GM18867 (cell line): ENCODE data around the gene SHISA3.
"Not testable (repeated sequence)": the region's sequence is repeated elsewhere in the genome, so short reads cannot be mapped to it uniquely, and the experiment has no call there.

ENCODE experiments used
- ATAC-seq: cut with Tn5 transposase; IDR thresholded peaks from one replicate; pipeline ENCODE4 v1.9.1; 2021; ENCODE audit warnings: mild to moderate bottlenecking, moderate library complexity; ENCODE audit not compliant: unreplicated experiment

The SHISA3 gene

GRCh38 chr4:42396752-42397634, at the start of gene SHISA3:
SHISA3 (plus strand) TSS chr4:42397488; CDS start chr4:42398057, 569 bp downstream.
- ATAC-seq = peak; percentile 58

DNA sequence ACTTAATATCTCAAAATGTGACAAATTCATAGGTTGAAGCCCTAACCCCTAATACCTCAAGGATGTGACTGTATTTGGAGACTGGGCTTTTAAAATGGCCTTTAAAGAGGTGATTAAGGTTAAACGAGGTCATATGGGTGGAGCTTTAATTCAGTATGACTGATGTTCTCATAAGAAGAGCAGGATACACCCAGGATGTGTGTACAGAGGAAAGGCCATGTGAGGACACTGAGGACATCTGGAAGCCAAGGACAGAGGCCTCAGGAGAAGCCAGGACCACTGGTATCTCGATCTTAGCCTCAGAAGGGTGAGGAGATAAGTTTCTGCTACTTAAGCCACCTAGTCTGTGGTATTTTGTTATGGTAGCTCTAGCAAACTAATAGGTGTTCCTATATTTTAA, 49.0 kb upstream of the SHISA3 start:
- ATAC-seq = no peak

DNA sequence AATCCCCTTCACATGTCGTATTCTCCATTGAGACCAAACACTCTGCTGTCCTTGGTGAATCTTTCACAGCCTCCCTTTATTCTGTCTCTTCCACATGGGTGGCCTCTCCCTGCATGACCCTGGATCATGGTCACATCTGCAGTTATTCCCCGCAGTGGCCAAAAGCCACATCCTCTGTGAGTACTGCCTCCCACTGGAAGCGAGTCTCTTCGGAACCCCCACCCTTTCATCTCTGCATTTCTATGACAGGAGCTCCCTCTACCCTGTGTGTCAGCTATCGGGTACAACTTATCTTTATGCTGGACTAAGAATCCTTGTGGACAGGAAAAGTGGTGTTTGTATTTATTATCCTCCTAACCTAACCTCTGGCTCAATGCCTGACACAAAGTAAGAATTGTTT, 48.6 kb upstream of the SHISA3 start:
- ATAC-seq = no peak

- no peak for ATAC-seq
These were observed 46.6 kb upstream of the SHISA3 start for GRCh38 chr4:42350611-42351182.

DNA sequence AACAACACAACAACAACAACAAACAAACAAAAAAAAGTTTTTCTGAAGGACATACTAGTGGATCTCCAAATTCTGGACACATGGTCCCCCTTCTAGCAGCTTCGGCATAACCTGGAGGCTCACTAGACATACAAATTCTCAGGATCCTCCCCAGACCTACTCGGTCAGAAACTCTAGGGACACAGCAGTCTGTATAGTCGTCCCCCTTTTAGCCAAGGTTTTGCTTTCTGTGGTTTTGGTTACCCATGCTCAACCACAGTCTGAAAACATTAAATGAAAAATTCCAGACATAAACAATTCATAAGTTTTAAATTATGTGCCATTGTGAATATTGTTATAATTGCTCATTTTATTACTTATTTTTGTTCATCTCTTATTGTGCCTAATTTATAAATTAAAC, 45.2 kb upstream of the SHISA3 start:
- ATAC-seq = no peak

- ATAC-seq = peak; percentile 51
These were observed 40.0 kb upstream of the SHISA3 start for GRCh38 chr4:42357325-42357724.

- no peak for ATAC-seq
These were observed 37.6 kb upstream of the SHISA3 start for GRCh38 chr4:42359711-42360110.

DNA sequence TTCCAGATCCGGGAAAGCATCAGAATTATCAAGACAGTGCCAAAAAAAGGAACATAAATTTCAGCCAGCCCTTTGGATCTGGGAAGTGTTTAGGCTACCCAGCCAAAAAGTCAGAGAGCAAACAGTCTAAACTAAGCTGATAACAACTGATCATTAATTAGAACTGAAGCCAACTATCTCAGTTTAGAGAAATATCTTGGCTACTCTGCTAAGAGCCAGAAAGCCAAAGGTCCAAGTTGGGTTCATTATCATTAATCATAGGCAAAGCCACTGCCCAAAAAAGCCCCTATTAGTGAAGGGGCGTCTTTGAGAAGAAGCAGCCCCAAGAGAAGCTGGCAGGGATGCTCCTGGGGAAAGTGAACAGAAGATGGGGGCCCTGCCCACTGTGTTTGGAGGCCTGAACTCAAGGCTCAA, 37.0 kb upstream of the SHISA3 start:
- no peak for ATAC-seq

DNA sequence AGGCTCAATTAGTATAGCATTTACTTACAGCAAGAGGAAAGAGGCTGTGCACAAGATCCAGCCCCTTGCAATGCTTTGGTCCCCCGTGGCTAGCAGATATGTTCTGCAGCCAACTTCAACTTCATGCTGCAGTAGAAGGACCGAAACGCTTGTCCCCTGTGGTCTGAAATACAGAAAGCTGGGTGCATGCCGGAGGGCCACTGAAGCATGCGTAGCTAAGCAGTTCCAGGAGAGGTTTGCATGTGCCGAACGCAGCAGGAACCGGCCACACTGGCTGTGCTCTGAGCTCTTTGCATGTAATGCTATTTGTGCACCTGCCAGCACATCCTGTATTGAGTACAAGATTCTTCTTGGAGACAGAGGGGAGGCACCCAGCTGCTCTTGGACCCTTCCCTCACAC, 35.8 kb upstream of the SHISA3 start:
- no peak for ATAC-seq

GRCh38 chr4:42362591-42362990, 34.7 kb upstream of the SHISA3 start:
- no peak for ATAC-seq

- ATAC-seq = no peak
These were observed 33.7 kb upstream of the SHISA3 start for GRCh38 chr4:42363614-42364013.

GRCh38 chr4:42364266-42365053, 32.8 kb upstream of the SHISA3 start:
- ATAC-seq = no peak

GRCh38 chr4:42366959-42367358, 30.3 kb upstream of the SHISA3 start:
- no peak for ATAC-seq

GRCh38 chr4:42369489-42369888, 27.8 kb upstream of the SHISA3 start:
- ATAC-seq = no peak

GRCh38 chr4:42371305-42372252, 25.7 kb upstream of the SHISA3 start:
- ATAC-seq = no peak

- not testable (repeated sequence) for ATAC-seq
These were observed 25.0 kb upstream of the SHISA3 start for GRCh38 chr4:42372303-42372702.

DNA sequence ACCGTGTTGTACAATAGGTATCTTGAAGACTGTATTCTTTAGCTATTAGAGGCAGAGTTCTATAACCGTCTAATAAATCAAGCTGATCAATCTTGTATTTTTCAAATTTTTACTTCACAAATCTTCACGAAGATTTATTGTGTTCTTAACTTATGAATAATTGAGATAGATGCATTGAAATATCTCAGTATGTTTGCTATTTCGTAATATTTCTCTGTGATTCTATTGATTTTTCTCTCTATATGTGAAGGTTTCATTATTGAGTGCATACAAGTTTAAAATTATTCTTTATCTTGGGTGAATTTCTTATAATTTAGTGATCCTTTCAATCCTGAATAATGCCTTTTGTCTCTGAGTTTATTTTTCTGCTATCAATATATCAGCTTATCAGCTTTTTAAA, 19.8 kb upstream of the SHISA3 start:
- no peak for ATAC-seq

- ATAC-seq = no peak
These were observed 15.6 kb upstream of the SHISA3 start for GRCh38 chr4:42381666-42382065.

DNA sequence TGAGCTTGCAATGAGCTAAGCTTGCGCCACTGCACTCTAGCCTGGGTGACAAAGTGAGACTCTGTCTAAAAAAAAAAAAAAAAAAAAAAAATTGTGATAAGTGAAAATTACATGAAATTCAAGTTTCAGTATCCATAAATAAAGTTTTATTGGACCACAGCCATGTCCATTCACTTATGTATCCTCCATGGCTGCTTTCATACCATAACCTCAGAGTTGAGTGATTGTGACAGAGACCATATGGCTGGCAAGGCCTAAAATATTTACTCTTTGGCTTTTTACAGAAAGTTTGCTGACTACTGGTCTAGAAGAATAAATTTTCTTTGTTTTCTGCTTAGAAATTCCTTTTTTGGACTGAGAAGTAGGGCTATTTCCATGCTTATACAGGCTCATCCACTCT, 11.8 kb upstream of the SHISA3 start:
- no peak for ATAC-seq

DNA sequence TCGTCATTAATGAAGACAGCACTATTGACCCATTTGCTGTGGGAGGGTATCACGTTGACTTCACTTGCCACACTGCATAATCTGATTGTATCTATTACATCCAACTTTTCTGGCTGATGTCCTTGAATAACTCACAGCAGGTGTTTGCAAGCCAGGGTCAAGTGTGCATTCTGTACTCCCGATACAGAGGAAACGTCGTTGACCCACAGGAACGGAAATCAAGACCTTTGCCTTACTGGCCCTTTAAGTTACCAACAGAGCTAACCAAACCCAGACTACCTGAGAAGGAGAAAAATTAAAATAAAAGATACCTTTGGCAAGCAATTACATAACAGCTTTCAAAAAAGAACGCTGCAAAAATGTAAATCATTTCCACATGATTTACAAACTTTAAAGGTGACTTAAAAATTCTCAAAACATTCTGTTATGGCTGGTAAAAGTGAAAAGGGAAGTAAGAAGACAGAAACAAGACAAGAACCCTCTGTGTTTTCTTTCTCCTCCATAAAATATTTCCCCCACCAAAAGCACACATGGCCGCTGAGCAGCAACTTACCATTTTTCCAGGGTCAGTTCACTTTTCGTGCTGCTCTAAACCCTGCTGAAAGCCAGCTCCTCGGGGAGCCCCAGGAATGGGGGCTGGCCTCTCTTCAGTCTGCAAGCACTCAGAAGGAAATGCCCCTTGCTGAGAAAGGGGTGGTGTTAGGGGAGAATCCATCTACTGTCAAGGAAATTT, 6.5 kb upstream of the SHISA3 start:
- peak; percentile 45 for ATAC-seq
